Testis (tissue), 2 donors: ENCODE data around the gene TRPM2.

ENCODE experiments used
- POLR2A ChIP-seq: fragments of 450-650 bp; IDR thresholded peaks from one replicate; pipeline ENCODE4 v1.6.1; 2017; ENCODE audit warnings: antibody characterized with exemption, mild to moderate bottlenecking, moderate library complexity
- TF ChIP-seq, protein P1 (sequence below), 3 experiments: fragments of 450-650 bp in 2 of 3; fragments of 200-600 bp in 1 of 3; sonication (generic) in 1 of 3; IDR thresholded peaks; one replicate each; pipeline ENCODE4 v1.5.1; 2016 to 2019; ENCODE audit warnings: antibody characterized with exemption in 3 of 3, mild to moderate bottlenecking in 2 of 3, moderate library complexity in 1 of 3

DNA sequence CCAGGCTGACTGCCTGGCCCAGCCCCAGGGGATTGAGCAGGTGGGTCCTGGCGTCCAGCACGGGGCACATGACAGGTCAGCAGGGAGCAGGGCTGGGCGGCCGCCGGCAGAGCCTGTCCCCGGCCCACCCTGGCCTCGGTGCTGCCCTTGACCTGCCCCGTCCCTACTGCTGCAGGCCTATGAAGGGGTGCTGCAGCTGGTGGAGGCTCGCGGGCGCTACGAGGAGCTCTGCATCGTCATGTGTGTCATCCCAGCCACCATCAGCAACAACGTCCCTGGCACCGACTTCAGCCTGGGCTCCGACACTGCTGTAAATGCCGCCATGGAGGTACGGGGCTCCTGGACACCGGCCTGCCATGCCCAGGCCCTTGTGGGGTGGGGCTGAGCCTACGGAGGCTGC lies 29.8 kb upstream of the TRPM2 start:
- TF ChIP-seq, protein P1, sequence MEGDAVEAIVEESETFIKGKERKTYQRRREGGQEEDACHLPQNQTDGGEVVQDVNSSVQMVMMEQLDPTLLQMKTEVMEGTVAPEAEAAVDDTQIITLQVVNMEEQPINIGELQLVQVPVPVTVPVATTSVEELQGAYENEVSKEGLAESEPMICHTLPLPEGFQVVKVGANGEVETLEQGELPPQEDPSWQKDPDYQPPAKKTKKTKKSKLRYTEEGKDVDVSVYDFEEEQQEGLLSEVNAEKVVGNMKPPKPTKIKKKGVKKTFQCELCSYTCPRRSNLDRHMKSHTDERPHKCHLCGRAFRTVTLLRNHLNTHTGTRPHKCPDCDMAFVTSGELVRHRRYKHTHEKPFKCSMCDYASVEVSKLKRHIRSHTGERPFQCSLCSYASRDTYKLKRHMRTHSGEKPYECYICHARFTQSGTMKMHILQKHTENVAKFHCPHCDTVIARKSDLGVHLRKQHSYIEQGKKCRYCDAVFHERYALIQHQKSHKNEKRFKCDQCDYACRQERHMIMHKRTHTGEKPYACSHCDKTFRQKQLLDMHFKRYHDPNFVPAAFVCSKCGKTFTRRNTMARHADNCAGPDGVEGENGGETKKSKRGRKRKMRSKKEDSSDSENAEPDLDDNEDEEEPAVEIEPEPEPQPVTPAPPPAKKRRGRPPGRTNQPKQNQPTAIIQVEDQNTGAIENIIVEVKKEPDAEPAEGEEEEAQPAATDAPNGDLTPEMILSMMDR (IDR thresholded peaks at IDR 0.05): no peak
- TF ChIP-seq POLR2A: no peak
